Islet precursor cell (in vitro differentiated cells): ENCODE data around the gene CYCS.
A peak's percentile ranks its signal among the peaks of the same experiment; 100 is the strongest.
"Not testable (repeated sequence)": the region's sequence is repeated elsewhere in the genome, so short reads cannot be mapped to it uniquely, and the experiment has no call there.

Experiments
- DNase-seq: peaks from one replicate; pipeline ENCODE4 v3.0.0-alpha.2; 2018

The CYCS gene

GRCh38 chr7:25117226-25118047 is 7.6 kb downstream of the CYCS start:
- no peak for DNase-seq

- DNase-seq = no peak
Observed at GRCh38 chr7:25116621-25117020, 8.4 kb downstream of the CYCS start.

- not testable (repeated sequence) for DNase-seq
Observed at GRCh38 chr7:25110514-25110913, 14.5 kb downstream of the CYCS start.

GRCh38 chr7:25109276-25109675 is 15.8 kb downstream of the CYCS start:
- DNase-seq = no peak

- DNase-seq = no peak
Observed at GRCh38 chr7:25105911-25106310, 19.1 kb downstream of the CYCS start.

- DNase-seq = no peak
Observed at GRCh38 chr7:25103773-25104172, 21.3 kb downstream of the CYCS start.

- DNase-seq = no peak
Observed at GRCh38 chr7:25101817-25102216, 23.2 kb downstream of the CYCS start.

- peak; percentile 73 for DNase-seq
Observed at GRCh38 chr7:25098096-25099046, 26.7 kb downstream of the CYCS start.

- DNase-seq = no peak
Observed at GRCh38 chr7:25095516-25096345, 29.3 kb downstream of the CYCS start.

GRCh38 chr7:25093268-25093826 is 31.7 kb downstream of the CYCS start:
- DNase-seq = peak; percentile 88

GRCh38 chr7:25091779-25092178 is 33.3 kb downstream of the CYCS start:
- no peak for DNase-seq

GRCh38 chr7:25091176-25091575 is 33.9 kb downstream of the CYCS start:
- DNase-seq = no peak

- DNase-seq = no peak
Observed at GRCh38 chr7:25090374-25090773, 34.7 kb downstream of the CYCS start.

- no peak for DNase-seq
Observed at GRCh38 chr7:25087855-25088254, 37.2 kb downstream of the CYCS start.

- no peak for DNase-seq
Observed at GRCh38 chr7:25084821-25085220, 40.2 kb downstream of the CYCS start.

GRCh38 chr7:25083201-25083600 is 41.9 kb downstream of the CYCS start:
- DNase-seq = no peak

GRCh38 chr7:25082041-25082440 is 43.0 kb downstream of the CYCS start:
- DNase-seq = not testable (repeated sequence)

GRCh38 chr7:25077096-25077495 is 48.0 kb downstream of the CYCS start:
- DNase-seq = no peak

- DNase-seq = no peak
Observed at GRCh38 chr7:25075459-25075858, 49.6 kb downstream of the CYCS start.

- DNase-seq = no peak
Observed at GRCh38 chr7:25073451-25073850, 51.6 kb downstream of the CYCS start.
